DMS 273 (cell line): ENCODE measurements around the gene HOXB7.

Source experiments
- DNase-seq: peaks from one replicate; lab custom pipeline; 2025; ENCODE audit not compliant: unreplicated experiment; lab: John Stamatoyannopoulos, UW

Gene HOXB7

DNA sequence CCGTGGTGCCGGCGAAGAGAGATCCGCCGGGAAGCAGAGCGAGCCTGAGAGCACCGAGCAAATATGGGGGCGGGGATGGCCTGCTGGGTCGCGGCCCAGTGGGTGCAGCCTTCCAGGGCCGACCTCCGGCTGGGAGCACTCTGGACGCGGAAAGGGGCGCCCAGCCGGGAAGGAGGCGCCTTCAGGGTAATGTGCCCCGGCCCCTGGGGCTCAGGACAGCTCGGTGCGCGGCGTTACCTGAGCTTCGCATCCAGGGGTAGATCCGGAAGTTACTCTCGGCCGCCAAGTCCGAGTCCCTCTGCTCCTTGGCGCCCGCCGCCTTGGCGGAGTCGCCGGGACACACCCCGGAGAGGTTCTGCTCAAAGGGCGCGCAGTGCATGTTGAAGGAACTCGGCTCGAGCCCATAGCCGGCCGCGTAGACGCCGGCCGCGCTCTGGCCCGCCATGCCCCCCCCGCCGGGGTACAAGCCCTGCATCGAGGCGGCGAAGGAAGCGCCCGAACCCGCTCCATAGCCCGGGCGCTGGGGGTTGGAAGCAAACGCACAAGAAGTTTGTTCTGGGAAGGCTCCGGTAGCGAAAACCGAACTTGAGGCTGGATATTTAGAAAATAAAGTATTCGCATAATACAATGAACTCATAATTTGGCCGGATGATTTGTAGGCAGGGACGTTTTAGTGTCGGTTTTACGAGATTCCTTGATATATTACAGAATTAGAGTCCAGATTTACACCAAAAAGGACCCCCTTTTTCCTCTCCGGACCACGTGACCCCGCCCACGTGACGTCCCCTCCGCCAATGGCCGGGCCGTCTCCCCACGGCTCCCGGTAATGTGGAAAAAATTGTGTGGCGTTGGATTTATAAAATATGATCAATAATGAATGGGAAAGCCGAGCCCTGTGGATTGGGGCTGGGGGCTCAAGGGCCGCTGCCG lies at the start of gene HOXB7:
Gene HOXB7, minus strand, starts transcription at position 736 of the 930 bp plus-strand sequence. Its CDS starts 99 bp downstream, at position 637.
- peak; percentile 61 for DNase-seq

DNA sequence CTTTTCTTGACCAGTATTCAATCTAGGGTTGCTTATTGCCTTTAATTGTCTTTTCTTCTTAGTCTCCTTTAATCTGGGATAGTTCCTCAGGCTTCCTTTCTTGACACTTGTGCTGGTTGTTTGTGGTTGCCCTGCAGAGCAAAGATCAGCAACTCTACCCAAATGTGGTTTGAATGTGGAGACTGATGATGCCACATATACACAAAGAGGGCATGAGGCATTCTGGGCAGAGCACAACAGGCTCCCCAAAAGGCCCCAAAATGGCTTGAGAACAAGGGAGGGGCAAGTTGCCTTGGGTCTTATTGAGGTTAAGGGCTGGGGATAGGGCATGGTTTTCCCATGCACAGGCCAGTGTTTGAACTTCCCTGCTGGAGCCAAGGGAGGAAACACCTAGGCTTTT lies 45.1 kb upstream of the HOXB7 start:
- no peak for DNase-seq

DNA sequence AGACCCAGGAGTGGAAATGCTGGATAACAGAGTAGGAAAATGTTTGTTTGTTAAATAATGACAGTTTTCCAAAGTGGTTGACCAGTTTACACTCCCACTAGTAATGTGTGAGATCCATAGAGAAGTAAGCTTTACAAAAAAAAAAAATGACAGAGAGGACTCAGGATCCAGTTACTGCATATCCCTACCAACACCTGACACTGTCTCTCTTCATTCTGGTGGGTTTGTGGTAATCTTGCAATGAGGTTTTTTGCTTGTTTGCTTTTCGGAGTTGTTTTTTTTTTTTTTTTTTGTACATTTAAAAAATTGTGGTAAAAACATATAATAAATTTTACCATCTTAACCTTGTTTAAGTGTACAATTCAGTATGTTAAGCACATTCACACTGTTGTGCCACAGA lies 38.9 kb upstream of the HOXB7 start:
- no peak for DNase-seq

GRCh38 chr17:48647963-48648245 lies 37.1 kb upstream of the HOXB7 start:
- DNase-seq, result no peak

DNA sequence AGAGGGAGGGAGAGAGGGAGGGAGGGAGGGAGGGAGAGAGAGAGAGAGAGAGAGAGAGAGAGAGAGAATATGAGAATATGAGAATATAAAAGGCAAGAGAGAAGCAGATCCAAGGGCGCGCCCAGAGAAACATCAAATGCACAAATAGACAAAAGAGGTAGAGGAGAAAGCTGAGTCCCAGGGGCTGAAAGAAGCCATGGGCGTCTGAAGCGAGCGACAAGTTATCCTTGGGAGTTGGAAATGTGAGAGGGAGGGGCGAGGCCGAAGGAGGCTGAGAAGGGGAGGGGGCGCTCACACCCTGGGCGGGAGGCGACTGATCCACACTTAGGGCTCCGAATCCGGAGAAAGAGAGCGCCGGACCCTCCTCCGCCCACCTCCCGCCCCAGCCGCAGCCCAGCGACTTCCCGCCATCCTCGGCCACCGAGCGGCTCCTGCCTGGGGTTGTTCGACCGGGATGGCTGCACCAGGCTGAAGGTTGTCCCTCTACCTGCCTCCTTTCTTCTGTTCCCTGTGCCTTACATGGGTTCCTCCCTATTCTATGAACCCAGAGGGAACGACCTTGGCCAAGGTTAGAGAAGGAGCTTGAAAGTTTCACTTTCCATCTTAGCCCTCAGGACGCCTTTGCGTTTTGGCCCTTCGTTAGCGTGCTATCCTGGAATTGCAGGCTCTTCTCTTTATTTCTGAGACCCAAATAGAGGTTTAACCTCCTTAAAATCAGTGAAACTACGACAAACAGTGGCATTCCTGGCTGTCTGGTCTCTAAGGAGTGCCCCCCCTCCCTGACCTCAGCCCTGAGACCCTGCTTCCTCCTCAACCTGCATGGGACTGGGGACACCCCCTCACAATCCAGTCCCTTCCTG lies 36.5 kb upstream of the HOXB7 start:
- no peak for DNase-seq

- no peak for DNase-seq
These were observed 35.6 kb upstream of the HOXB7 start for GRCh38 chr17:48646183-48647102.

GRCh38 chr17:48645639-48646182 lies 34.9 kb upstream of the HOXB7 start:
- DNase-seq, result no peak

DNA sequence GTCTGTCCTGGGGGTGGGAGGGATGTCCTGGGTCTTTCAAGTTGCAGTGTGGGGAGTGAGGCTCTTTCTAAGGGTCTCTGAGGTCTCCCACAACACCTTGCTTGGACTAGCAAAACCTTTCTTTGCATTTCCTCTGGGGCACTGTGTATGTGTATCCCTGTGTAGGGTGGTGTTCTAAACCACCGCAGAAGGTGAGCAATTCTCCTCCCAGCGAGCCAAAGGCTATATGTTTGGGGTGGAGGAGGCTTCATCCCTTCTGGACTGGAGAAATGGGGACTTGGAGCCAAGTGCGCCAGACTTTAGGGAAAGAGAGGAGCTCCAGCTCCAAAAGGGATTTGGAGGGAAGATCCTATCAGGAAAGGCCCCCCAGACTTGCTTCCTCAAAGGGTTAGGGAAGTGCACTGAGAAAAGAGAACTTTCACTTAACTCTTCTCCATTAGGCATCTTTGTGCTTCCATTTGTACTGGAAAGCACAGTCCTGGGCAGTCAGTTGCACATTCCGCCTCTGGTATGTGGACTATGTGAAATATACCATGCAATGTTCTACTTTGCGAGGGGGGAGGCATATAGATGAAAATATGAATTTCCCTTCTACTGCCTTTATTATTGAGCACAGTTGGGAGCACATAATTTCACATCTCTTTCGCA lies 34.2 kb upstream of the HOXB7 start:
- no peak for DNase-seq

DNA sequence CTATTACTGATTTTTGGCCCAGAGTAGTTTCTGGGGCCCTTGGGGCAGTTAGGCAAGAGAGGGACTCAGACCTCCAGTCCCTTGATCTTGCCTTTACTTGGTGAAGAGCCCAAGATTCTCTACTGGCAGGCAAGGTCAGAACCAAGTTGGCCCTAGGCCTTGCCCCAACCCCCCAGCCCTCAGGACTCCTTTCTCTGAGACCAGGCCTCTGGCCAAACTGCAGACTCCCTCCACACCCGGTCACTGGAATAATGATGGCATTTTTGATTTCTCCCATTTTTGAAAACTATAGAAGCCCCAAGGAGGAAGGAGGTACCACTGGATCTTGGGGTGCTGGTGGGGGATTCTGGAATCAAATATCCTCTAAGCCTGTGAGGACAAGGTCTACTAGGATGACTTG lies 33.3 kb upstream of the HOXB7 start:
- no peak for DNase-seq

DNA sequence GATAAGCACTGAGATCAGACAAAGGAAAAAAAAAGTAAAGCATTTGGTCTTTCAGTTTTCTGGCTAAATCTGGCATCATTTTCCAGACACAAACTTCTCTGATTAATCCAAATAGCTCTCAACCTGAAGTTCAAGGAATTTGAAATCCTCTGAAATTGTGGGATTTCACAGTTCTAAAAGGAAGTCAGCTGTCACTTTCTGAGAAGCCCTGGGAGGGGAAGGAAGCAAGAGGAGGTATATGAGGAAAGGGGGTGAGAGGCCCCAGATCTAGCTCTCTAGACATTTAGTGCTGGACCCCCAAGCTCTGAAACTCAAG lies 32.8 kb upstream of the HOXB7 start:
- DNase-seq, result no peak

- DNase-seq, result no peak
These were observed 32.3 kb upstream of the HOXB7 start for GRCh38 chr17:48642843-48643696.

DNA sequence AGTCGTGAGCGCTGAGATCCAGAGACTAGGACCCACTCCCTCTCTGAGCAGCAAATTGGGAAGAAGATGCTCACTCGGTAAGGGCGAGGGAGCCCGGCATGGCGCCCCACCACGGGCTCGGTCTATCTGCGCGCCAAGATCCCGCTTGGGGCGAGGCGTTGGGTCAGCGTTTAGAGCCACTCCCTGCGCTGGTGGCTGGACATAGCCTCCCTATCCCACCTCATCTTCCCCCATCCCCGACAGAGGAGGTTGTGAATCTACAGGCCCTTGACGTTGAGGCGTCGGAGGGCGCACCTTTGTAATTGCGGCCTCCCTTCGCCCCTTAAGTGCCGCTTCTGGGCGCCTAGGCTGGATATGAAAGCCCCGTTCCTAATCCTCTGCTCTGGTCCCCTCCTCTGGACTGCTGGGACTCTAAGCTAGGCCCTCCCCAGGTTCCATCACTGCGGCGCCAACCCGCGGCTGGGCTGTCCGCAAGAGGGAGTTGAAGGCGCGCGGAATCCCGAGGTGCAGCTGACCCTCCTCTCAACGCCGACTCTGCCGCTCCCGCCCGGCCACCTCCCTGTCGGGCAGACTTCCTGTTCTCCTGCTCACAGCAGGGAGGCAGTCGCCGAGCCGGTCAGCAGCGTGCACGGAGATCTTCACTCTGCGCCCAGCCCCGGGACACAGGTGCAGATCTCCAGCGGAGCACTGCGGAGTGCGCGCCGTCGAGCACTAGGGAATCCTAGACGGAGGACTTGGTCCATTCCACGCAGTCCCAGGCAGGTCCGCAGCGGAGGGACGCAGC lies 31.4 kb upstream of the HOXB7 start:
- DNase-seq, result no peak

GRCh38 chr17:48641541-48642058 lies 30.8 kb upstream of the HOXB7 start:
- DNase-seq, result no peak

DNA sequence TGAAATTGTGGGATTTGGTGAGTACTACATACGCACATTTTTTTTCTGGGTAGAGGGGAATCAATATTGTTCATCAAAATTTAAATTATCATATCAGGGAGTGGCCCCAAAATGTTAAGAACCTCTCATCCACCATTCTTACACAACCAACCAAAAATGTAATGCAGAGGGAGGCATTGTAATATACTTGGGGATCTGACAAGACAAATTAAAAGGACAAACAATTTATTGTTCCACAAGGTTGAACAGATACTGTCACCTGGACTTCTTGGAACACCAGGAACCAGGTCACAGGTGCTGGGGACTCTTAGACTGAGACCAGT lies 30.0 kb upstream of the HOXB7 start:
- no peak for DNase-seq

DNA sequence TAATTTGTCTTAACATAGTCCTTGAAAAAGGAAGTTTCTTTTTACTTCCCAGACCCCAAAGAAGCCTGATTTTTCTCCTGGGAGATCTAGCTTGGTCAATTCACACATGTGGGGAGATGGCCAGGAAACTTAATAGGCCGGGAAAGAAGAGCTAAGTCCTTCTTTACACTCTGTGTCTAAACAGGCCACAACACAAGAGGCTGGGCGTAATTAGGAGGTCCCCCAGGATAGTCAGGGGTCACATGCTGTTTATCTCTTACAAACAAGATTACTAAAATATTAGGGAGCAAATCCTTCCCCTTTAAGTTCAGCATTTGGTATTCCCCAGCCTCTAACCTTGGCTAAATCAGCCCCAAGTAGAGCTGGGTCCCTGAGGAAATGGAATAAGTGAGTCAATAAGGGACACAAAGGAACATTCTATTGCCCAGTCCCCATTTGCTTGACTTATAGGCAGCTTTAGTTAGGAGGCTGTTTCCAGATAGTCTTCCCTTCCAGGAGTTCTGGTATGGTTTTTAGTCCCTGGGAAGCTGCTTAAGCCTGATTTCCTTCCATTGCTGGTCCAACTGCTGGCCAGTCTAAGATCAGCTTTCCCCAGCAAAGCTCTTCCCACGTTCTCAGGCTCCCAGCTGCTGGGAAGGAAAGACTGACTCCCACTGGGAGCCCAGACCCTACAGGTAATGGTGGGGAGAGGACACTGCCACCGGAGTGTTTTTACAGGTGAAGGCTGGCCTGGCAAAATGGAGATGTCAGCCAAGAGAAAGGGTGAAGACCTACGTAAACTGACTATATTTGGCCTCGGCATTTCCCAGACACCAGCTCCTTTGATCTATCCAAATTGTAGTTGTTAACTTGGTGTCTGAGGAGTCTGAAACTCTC lies 29.4 kb upstream of the HOXB7 start:
- no peak for DNase-seq

GRCh38 chr17:48639136-48639535 lies 28.3 kb upstream of the HOXB7 start:
- DNase-seq, result no peak

GRCh38 chr17:48637323-48638260 lies 26.8 kb upstream of the HOXB7 start:
- DNase-seq, result no peak
